Activated CD4-positive, alpha-beta T cell treated with anti-CD3 and anti-CD28 coated beads, Interleukin-2, amount 50 U/mL, for 16 hours (primary cell): ENCODE results near the gene TLE4.
"Not testable (repeated sequence)": the region's sequence is repeated elsewhere in the genome, so short reads cannot be mapped to it uniquely, and the experiment has no call there.

Experiments used
- DNase-seq: peaks from one replicate; pipeline ENCODE4 v3.0.0-alpha.2; 2020

TLE4 gene

GRCh38 chr9:79639354-79639753 is 67.6 kb downstream of the TLE4 start:
- no peak for DNase-seq

- not testable (repeated sequence) for DNase-seq
These were observed 68.3 kb downstream of the TLE4 start for GRCh38 chr9:79640067-79640466.

- DNase-seq, result no peak
These were observed 69.3 kb downstream of the TLE4 start for GRCh38 chr9:79641070-79641469.

DNA sequence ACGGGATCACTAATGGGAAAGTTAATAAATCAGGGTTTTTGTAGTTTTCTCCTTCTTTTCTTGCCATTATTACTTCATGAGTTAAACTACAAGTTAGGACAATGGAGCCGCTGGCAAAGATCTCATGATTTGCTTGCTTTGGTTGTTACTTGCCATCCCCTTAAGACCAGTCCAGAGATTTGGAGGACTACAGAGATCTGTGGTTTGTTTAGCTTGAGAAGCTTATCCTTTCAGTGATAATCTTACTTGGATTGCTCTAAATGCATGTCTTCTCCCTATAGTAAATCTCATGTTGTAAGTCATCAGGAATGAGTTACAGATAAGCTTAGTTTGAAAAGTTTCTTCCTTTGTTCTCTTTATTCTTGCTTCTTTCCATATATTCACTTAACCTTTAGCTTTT is 70.9 kb downstream of the TLE4 start:
- DNase-seq, result no peak

GRCh38 chr9:79644048-79644447 is 72.3 kb downstream of the TLE4 start:
- DNase-seq, result no peak

- DNase-seq, result no peak
These were observed 72.8 kb downstream of the TLE4 start for GRCh38 chr9:79644601-79645000.

DNA sequence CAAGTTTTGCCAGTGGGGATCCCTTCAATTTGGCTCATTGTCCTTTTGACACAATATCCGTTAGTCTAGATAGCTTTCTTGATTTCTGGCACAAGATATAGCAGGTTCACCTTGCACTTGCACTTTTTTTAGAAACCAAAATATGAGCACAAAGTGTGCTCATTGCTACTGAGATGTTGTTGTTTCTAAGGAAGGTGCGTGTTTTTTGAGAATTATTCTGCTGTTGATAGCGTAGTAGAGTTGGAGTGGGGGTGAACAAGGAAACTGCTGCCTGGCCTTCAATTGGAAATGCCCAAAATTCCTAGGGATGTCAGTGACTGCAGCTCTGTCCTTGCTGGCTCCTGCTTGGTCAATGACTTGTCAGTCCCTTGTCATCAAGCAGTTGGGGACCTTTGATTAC is 73.3 kb downstream of the TLE4 start:
- DNase-seq, result no peak

DNA sequence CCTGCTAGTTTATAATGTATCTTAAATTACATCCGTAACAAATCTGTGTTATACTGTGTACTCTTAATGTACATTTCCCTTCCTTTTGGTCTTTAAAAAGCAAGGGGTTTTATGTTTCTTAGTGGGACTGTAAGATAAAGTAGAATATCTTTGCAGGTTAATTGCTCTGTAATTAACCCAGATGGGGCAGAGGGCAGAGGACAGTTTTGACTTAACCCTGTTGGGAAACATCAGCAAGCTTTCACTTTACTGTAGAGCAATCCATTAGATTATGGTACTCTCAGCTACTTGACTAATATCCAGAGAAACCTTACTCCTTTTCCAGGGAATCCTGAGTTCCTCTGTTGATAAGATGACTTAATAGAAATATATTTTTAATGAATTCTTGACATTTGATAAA is 74.3 kb downstream of the TLE4 start:
- DNase-seq, result no peak

GRCh38 chr9:79651251-79651795 is 79.6 kb downstream of the TLE4 start:
- no peak for DNase-seq

DNA sequence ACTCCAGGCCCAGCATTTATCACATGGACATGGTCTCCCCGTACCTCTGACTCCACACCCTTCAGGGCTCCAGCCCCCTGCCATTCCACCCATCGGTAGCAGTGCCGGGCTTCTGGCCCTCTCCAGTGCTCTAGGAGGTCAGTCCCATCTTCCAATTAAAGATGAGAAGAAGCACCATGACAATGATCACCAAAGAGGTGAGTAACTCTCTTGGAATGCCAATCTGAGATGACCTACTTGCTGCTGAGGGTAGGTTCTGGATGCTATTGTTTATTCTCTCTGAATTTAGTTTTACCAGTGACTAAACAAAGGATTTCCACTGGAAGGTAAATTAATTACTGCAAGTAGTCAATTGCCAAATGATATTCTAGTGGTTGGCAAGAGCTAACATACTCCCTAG is 80.8 kb downstream of the TLE4 start:
- no peak for DNase-seq

DNA sequence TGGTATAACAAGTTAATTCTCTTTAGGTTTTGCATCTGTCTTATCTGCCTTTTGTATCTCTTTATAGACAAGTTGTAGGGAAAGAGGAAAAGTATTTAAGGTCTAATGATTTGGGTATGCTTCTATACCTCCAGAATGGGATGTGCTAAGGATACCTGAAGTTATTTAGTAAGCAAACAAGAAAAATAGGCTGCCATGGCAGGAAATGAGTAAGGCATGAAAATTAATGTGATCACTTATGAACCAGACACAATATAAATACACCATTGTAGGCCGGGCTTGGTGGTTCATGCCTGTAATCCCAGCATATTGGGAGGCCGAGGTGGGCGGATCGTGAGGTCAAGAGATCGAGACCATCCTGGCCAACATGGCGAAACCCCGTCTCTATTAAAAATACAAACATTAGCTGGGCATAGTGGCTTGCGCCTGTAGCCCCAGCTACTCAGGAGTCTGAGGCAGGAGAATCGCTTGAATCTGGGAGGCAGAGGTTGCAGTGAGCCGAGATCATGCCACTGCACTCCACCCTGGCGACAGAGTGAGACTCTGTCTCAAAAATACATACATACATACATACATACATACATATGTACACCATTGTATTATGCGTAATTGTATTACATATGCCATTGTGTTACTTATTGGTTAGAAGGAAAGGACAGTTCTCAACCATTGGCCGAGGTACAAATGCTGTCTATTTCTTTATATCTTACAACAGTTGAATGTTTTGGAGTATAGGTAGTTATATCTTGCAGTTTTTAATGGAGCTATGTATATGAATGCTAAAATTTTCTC is 83.0 kb downstream of the TLE4 start:
- not testable (repeated sequence) for DNase-seq

- no peak for DNase-seq
These were observed 83.8 kb downstream of the TLE4 start for GRCh38 chr9:79655551-79655950.

DNA sequence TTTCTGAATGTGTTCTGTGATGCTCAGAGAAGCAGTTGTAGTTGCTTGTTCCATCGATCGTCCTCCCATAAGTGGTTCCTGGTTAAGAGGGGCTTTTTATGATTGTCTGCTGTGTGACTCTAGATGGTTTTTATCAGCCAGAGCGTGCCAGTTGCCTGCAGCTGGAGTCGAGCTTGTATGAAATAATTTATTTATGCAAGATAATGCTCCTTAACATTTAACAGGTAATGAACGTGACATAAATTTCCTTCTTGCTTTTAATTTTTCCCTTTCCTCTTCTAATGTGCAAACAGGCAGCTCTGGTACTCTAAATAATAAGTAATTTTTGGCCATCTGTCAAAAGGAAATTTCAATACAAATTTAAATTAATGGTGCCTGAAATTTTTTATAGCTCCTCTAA is 84.4 kb downstream of the TLE4 start:
- no peak for DNase-seq

DNA sequence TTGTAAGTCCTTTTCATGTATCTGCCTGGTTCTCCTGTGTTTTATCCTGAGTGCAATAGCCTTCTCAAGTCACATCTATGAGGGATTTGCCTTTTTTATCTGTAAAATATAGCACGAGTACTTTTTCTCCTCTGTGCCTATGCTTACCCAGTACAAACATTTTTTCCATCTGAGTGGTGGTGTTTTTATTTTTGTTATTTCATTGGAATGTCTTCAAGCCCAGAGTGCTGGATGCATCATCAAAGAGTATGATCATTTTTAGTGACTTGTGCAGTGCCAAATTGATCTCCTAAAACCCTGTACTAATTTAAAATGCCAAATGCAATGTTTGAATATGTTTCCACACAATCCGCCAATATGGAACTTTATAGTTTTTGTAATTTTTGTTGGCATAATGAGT is 86.1 kb downstream of the TLE4 start:
- no peak for DNase-seq

DNA sequence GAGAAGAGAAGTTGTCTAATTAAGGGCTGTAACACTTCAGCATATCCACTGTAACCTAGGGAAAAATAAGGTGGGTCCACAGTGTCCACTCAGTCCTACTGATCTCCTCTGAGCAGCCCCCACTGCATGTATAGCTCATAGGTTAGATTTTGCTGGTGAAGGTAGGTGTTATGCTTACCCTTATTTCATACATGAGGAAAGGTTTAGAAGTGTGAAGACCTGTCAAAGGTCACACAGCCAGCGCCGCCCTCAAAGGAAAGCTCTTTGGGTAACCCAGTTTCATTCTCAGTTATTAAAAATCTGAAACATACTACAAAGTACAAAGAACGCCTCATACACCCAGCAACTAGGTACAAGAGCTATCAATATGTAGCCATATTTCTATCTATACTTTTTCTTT is 87.2 kb downstream of the TLE4 start:
- no peak for DNase-seq

DNA sequence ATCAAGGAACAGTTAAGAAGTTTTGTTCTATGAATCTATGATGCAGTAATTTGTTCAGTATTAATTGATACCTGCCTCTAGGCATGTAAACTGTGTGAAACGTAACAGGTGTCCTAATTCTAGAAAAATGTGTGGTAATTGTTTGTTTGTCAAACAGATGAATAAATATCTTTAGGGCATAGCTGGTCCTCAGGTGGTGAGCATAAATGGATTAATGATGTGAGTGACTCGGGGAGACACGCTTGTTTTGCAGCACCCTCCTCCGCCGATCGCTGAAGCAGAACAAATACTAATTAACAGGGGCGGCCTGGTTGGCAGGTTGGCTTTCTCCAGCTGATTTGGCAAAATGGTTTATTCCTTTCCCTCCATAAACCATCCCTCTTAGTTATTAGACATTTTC is 88.8 kb downstream of the TLE4 start:
- no peak for DNase-seq

DNA sequence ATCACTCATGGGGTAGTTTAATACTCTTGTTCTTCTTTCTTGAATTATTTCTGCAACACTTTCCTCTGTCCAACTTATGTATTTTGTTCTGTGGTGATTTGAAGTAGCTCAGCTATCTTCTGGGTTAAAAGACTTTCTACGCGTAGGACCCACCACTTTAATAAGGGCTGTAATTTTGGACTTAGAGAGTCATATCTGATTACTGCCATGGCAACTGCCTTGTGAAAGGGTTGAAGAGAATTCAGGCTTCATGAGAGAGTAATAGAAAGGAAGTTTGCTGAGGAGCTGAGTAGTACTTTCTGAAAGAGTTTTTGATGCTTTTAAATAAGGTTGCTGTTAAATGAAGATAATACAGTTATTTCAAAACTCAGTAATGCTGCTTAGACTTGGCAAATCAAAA is 89.5 kb downstream of the TLE4 start:
- no peak for DNase-seq

DNA sequence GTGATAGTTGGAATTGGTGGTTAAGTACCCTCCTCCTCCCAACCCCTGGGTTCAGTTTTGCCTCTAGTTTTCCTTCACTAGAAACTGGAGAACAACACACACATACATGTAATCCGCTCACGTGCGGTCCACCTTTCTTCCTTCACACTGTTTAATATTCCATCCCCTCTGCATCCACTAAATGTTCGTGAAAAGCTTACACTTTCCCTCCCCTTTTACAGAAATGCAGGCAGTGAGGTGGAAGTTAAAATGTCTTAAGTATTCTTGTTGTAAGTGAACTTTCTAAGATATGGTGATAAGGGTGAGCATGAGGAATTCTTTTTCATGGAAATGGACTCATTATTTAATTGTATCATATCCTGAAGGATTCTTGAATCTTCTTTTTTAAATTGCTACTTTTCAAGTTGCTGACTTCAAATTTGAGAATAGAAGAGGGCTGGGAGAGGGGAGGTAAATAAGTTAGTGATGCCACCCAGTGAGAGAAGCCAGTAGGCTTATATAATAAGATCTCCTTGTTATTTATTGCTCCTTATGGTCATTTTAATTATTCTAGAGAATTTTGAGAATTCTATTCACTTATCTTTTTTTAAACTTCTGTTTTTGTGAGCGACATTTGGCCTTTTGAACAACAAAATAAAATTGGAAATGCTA is 90.2 kb downstream of the TLE4 start:
- DNase-seq, result no peak

DNA sequence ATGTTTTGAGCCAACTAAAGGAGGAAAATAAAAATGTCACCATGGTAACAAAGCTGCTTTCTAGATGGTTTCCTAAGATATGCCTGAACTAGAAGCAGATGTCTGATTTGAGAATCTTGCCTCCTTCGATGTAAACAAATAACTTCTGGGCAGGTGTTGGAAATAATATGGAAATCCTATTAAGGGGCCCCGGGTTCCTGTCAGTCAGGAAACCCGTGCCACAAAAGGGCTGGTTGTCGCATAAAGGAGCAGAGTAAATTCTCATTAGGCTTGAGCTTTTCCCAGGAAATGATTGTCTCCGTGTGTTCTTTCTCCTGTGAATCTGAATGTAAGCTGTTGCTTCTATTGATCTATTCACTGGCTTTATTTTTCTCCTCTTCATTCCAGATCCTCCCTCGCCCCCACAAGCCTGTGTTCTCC is 90.8 kb downstream of the TLE4 start:
- DNase-seq, result no peak

GRCh38 chr9:79663300-79663699 is 91.5 kb downstream of the TLE4 start:
- DNase-seq, result no peak

DNA sequence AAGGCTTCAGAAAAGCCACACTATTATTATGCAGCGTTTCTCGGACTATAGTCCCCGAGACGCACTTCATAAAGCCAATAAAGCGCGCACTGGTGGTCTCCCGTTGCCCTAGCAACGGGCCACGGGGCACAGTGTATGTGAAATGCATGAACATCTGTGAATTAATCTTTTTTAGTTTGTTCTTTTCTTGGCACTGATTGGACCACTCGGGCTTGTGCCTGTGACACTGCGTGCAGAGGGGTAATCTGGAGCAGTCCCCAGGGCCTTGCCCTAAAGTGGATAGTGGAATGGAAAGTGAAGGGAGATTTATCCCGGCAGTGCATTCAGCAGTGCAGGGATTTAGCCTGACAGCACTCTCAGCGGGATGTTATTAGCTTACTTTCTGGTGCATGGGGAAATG is 92.1 kb downstream of the TLE4 start:
- DNase-seq, result no peak

GRCh38 chr9:79664375-79664831 is 92.6 kb downstream of the TLE4 start:
- no peak for DNase-seq

- no peak for DNase-seq
These were observed 93.6 kb downstream of the TLE4 start for GRCh38 chr9:79665369-79665768.

DNA sequence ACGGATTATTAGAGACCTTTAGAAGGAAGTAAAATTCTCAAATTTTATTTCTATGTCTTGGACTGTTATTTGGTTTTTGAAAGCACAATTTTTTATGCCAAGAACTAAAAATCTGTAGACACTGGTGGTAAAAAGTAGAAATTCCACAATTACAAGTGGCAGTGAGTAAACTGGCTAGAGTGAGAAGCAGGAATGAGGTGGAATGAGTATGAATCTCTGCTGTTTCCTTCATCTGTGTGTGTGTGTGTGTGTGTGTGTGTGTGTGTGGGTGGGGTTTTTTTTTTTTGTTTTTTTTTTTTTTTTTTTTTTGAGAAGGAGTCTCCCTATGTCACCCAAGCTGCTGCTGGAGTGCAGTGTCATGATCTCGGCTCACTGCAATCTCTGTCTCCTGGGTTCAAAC is 94.2 kb downstream of the TLE4 start:
- no peak for DNase-seq
